Colonic mucosa (tissue), 4 donors: ENCODE results near the gene FFAR1. TPM values are rescaled to one million over a fixed set of nuclear protein-coding genes. Genes with fewer than 3 reads are reported as not detected.

ENCODE experiments used
- DNase-seq: peaks from one replicate; pipeline ENCODE4 v3.0.0-alpha.2; 2020
- H3K27ac ChIP-seq: fragments of 200-600 bp; one replicate; pipeline ENCODE4 v1.8.0; 2021
- H3K27me3 ChIP-seq: fragments of 200-600 bp; one replicate; pipeline ENCODE4 v1.8.0; 2021
- H3K36me3 ChIP-seq: fragments of 200-600 bp; one replicate; pipeline ENCODE4 v1.8.0; 2021
- H3K4me1 ChIP-seq: fragments of 200-600 bp; one replicate; pipeline ENCODE4 v1.8.0; 2021; ENCODE audit warnings: mild to moderate bottlenecking
- H3K4me3 ChIP-seq: fragments of 200-600 bp; one replicate; pipeline ENCODE4 v1.8.0; 2021
- H3K9ac ChIP-seq, 2 donors: one replicate each; pipeline ENCODE4 v1.7.0; 2013; ENCODE audit warnings: control low read depth in 2 of 2, low read depth in 2 of 2, low read length in 2 of 2
- H3K9me3 ChIP-seq: fragments of 200-600 bp; one replicate; pipeline ENCODE4 v1.8.0; 2021
- intact Hi-C: fragments of 100-400 bp; cut with DNase I; formaldehyde crosslinking; loops from one replicate; pipeline ENCODE4 v1.14.1; 2022
- total RNA-seq, 2 donors: library from RNA; stranded (reverse); fragmentation: NEBNext Ultra II Directional in 1 of 2; extraction: Animal tissue kit (Norgen Biotek cat#: 25700) in 1 of 2; gene quantifications; one replicate each; pipeline ENCODE4 v1.2.1, GENCODE V29; 2021
- TF ChIP-seq, protein P1 (sequence below): fragments of 200-600 bp; IDR thresholded peaks from one replicate; pipeline ENCODE4 v1.8.0; 2022; ENCODE audit warnings: antibody characterized with exemption, mild to moderate bottlenecking
- donor health status: healthy.
- donor health status: DM: no; HTN: no; CAD: no.
- donor health status: DM: no; HTN: no; CAD: no.

The FFAR1 gene
- total RNA-seq, 2 donors from 2014 or later, result not detected

DNA sequence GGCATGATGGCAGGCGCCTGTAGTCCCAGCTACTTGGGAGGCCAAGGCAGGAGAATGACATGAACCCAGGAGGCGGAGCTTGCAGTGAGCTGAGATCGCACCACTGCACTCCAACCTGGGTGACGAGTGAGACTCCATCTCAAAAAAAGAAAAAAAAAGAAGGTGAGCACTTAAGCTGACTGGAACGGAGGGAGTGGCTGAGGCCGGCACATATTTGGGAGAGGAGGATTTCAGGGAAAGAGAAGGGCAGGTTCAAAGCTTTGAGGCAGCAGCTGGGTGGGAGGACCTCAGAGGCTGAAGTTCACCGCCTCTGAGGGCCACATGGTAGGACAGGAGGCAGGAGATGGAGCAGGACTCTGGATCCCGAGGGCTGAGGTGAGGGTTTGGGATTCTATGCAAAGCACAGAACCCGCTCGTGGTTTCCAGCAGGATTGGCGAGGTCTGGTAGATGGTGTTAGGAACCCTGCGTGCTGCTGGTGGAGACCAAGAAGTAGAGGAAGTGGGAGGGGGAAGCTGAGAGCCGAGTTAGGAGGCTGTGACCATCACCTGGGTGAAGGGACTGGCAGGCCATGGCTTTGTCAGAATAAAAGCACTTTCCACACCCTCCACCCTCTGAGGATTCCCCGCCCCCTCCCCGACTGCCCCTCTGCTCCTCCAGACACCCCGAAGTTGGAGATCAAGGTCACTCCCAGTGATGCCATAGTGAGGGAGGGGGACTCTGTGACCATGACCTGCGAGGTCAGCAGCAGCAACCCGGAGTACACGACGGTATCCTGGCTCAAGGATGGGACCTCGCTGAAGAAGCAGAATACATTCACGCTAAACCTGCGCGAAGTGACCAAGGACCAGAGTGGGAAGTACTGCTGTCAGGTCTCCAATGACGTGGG, 10.4 kb upstream of the FFAR1 start:
- Histone ChIP-seq H3K9me3 (no peaks in the 10 kb centered on the region), H3K27ac (no peak overlapping the region), H3K36me3 (no peaks in the 10 kb centered on the region), H3K4me1 (no peaks in the 10 kb centered on the region), H3K27me3 (no peaks in the 10 kb centered on the region), H3K9ac (no peak overlapping the region), H3K4me3 (no peak overlapping the region)
- no peak for DNase-seq
- intact Hi-C loops, result no loop called here
- TF ChIP-seq, protein P1, sequence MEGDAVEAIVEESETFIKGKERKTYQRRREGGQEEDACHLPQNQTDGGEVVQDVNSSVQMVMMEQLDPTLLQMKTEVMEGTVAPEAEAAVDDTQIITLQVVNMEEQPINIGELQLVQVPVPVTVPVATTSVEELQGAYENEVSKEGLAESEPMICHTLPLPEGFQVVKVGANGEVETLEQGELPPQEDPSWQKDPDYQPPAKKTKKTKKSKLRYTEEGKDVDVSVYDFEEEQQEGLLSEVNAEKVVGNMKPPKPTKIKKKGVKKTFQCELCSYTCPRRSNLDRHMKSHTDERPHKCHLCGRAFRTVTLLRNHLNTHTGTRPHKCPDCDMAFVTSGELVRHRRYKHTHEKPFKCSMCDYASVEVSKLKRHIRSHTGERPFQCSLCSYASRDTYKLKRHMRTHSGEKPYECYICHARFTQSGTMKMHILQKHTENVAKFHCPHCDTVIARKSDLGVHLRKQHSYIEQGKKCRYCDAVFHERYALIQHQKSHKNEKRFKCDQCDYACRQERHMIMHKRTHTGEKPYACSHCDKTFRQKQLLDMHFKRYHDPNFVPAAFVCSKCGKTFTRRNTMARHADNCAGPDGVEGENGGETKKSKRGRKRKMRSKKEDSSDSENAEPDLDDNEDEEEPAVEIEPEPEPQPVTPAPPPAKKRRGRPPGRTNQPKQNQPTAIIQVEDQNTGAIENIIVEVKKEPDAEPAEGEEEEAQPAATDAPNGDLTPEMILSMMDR, result no peak

DNA sequence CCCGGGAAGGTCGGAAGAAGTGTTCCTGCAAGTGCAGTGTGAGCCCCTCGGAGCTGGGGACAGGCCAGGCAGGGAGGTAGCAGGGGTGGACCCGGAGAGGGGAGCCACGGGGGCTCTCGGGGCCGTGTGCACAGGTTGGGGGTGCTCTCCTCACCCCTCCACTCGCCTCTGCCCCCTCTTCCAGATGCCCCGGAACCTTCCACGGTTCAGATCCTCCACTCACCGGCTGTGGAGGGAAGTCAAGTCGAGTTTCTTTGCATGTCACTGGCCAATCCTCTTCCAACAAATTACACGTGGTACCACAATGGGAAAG, 9.8 kb upstream of the FFAR1 start:
- TF ChIP-seq, protein P1, result no peak
- no peaks in the 10 kb centered on the region for H3K27me3 ChIP-seq

DNA sequence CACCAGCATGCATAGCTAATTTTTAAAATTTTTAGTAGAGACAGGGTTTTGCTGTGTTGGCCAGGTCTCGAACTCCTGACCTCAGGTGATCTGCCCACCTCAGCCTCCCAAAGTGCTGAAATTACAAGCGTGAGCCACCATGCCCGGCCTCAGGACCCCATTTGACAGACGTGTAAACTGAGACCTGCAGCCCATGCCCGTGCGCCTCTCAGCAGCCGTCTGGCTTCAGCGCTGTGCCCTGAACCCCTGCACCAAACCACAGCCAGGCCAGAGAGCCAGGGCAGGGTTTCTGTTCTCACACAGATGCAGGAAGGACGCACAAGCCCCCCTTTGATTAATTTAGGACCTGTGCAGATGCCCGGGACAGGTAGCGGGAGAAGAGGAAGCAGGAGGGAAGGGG, 7.3 kb upstream of the FFAR1 start:
- Histone ChIP-seq H3K9me3 (no peaks in the 10 kb centered on the region), H3K9ac (no peak overlapping the region), H3K4me1 (no peaks in the 10 kb centered on the region), H3K4me3 (no peak overlapping the region), H3K27ac (no peak overlapping the region), H3K36me3 (no peaks in the 10 kb centered on the region), H3K27me3 (no peaks in the 10 kb centered on the region)
- TF ChIP-seq, protein P1, result no peak
- intact Hi-C loops, result no loop called here
- no peak for DNase-seq

More for the DNA sequence above, 9.8 kb upstream of the FFAR1 start:
- DNase-seq, result no peak
- intact Hi-C loops, result no loop called here
- Histone ChIP-seq H3K4me3 (no peak overlapping the region), H3K9ac (no peak overlapping the region), H3K9me3 (no peaks in the 10 kb centered on the region), H3K36me3 (no peaks in the 10 kb centered on the region), H3K4me1 (no peaks in the 10 kb centered on the region), H3K27ac (no peak overlapping the region)

DNA sequence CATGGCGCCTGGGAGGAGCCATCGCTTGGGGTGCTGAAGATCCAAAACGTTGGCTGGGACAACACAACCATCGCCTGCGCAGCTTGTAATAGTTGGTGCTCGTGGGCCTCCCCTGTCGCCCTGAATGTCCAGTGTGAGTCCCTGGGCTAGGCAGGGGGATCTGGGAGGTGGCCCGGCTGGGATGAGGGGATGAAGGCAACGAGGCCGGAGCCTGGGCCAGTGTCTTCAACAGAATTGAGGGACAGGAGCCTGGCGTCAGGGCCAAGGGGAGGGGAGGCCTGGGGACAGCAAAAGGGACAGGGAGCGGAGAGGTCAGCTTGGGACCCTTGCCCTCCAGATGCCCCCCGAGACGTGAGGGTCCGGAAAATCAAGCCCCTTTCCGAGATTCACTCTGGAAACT, 6.7 kb upstream of the FFAR1 start:
- TF ChIP-seq, protein P1, result no peak
- H3K4me3 ChIP-seq, result no peak overlapping the region

DNA sequence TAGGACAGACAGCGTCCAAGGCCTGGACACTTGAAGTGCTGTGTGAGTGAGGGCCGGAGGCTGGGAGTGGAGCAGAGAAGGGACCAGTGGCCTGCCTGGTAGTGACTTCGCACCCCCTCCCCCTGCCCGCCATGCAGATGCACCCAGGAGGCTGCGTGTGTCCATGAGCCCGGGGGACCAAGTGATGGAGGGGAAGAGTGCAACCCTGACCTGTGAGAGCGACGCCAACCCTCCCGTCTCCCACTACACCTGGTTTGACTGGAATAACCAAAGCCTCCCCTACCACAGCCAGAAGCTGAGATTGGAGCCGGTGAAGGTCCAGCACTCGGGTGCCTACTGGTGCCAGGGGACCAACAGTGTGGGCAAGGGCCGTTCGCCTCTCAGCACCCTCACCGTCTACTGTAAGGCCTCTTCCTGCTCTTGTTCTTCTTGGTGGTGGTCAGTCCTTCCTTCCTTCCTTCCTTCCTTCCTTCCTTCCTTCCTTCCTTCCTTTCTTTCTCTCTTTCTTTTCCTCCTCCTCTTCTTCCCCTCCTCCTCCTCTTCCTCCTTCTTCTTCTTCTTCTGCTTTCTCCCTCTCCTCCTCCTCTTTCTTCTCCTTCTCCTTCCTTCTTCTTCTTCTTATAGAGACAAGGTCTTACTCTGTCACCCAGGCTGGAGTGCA, 6.0 kb upstream of the FFAR1 start:
- intact Hi-C loops, result no loop called here
- no peak for DNase-seq

More for the DNA sequence above, 6.7 kb upstream of the FFAR1 start:
- H3K9me3 ChIP-seq, result no peaks in the 10 kb centered on the region
- no peaks in the 10 kb centered on the region for H3K36me3 ChIP-seq
- no peak overlapping the region for H3K9ac ChIP-seq
- DNase-seq, result no peak
- H3K4me1 ChIP-seq, result no peaks in the 10 kb centered on the region
- H3K27me3 ChIP-seq, result no peaks in the 10 kb centered on the region
- intact Hi-C loops, result no loop called here
- H3K27ac ChIP-seq, result no peak overlapping the region

More for the DNA sequence above, 6.0 kb upstream of the FFAR1 start:
- H3K4me3 ChIP-seq, result no peak overlapping the region
- H3K27ac ChIP-seq, result no peak overlapping the region
- H3K9me3 ChIP-seq, result no peaks in the 10 kb centered on the region
- TF ChIP-seq, protein P1, result no peak
- H3K4me1 ChIP-seq, result no peaks in the 10 kb centered on the region
- H3K27me3 ChIP-seq, result no peaks in the 10 kb centered on the region
- no peak overlapping the region for H3K9ac ChIP-seq
- no peaks in the 10 kb centered on the region for H3K36me3 ChIP-seq
